Activated T-helper 2 cell treated with anti-CD3 and anti-CD28 coated beads, Interferon-gamma antibody, Interleukin-2, Interleukin-4, amounts not matched to agents 10 μg/mL and 5 μg/mL and 100 μg/mL, durations not matched to agents 14 hours and 24 hours and 36 hours (primary cell): ENCODE measurements around the gene ADRB2. TPM values are rescaled to one million over a fixed set of nuclear protein-coding genes. Genes with fewer than 3 reads are reported as not detected.

ENCODE experiments used
- DNase-seq: peaks from one replicate; pipeline ENCODE4 v3.0.0; 2021; ENCODE audit warnings: low spot score
- H3K27ac Mint-ChIP-seq: one replicate; pipeline ENCODE4 v1.8.0; 2021; ENCODE audit warnings: mixed read lengths
- H3K27me3 Mint-ChIP-seq: one replicate; pipeline ENCODE4 v1.8.0; 2021; ENCODE audit warnings: low read depth, mixed read lengths
- H3K36me3 Mint-ChIP-seq: one replicate; pipeline ENCODE4 v1.8.0; 2021; ENCODE audit warnings: low read depth, mixed read lengths
- H3K4me1 Mint-ChIP-seq: one replicate; pipeline ENCODE4 v1.8.0; 2021; ENCODE audit warnings: low read depth, mixed read lengths
- H3K4me3 Mint-ChIP-seq: one replicate; pipeline ENCODE4 v1.8.0; 2021; ENCODE audit warnings: low read depth, mild to moderate bottlenecking, moderate library complexity, mixed read lengths
- H3K9me3 Mint-ChIP-seq: one replicate; pipeline ENCODE4 v1.8.0; 2021; ENCODE audit warnings: mixed read lengths
- intact Hi-C: fragments of 100-400 bp; cut with micrococcal nuclease; formaldehyde crosslinking; loops from one replicate; pipeline ENCODE4 v1.15.1; 2023
- total RNA-seq: library from RNA; stranded (reverse); gene quantifications from 2 replicates; pipeline ENCODE4 v1.2.3, GENCODE V29; 2022

Gene ADRB2
- 0.21 and 0.30 TPM in 2 replicates for total RNA-seq

GRCh38 chr5:148826053-148826738, at the start of gene ADRB2:
Gene ADRB2 (plus strand): TSS chr5:148826611. CDS start chr5:148826832, 221 bp downstream.
- no peaks in the 10 kb centered on the region for H3K36me3 Mint-ChIP-seq
- DNase-seq, result peak; percentile 85
- H3K4me3 Mint-ChIP-seq, result peak within 1 kb of the TSS; percentile 85
- H3K9me3 Mint-ChIP-seq, result no peaks in the 10 kb centered on the region
- intact Hi-C loops, result loop anchor here (1.0 to 10.0 kb wide), 4 partner anchors 17 to 169 kb away; no protein-coding TSS in a partner anchor
- peaks cover 67% of the 10 kb centered on the region for H3K27me3 Mint-ChIP-seq
- H3K27ac Mint-ChIP-seq, result peak within 1 kb of the TSS; percentile 62
- H3K4me1 Mint-ChIP-seq, result peaks cover 18% of the 10 kb centered on the region

- Mint-ChIP-seq H3K9me3 (no peaks in the 10 kb centered on the region), H3K4me3 (no peak overlapping the region), H3K36me3 (no peaks in the 10 kb centered on the region), H3K27me3 (peaks cover 33% of the 10 kb centered on the region), H3K4me1 (peaks cover 2% of the 10 kb centered on the region), H3K27ac (no peak overlapping the region)
- intact Hi-C loops, result loop anchor here (5.0 kb wide), 1 partner anchor 41 kb away; no protein-coding TSS in a partner anchor
- no peak for DNase-seq
Measured at GRCh38 chr5:148776780-148777179, 49.6 kb upstream of the ADRB2 start.

GRCh38 chr5:148778882-148779281, 47.5 kb upstream of the ADRB2 start:
- no peak overlapping the region for H3K4me3 Mint-ChIP-seq
- H3K27me3 Mint-ChIP-seq, result peaks cover 31% of the 10 kb centered on the region
- no peak for DNase-seq
- no peak overlapping the region for H3K27ac Mint-ChIP-seq
- H3K36me3 Mint-ChIP-seq, result no peaks in the 10 kb centered on the region
- H3K4me1 Mint-ChIP-seq, result peaks cover 2% of the 10 kb centered on the region
- intact Hi-C loops, result loop anchor here (5.0 kb wide), 1 partner anchor 38 kb away; no protein-coding TSS in a partner anchor
- H3K9me3 Mint-ChIP-seq, result no peaks in the 10 kb centered on the region

GRCh38 chr5:148780711-148781110, 45.7 kb upstream of the ADRB2 start:
- no peak for DNase-seq
- H3K9me3 Mint-ChIP-seq, result no peaks in the 10 kb centered on the region
- H3K27ac Mint-ChIP-seq, result no peak overlapping the region
- peaks cover 39% of the 10 kb centered on the region for H3K27me3 Mint-ChIP-seq
- H3K4me3 Mint-ChIP-seq, result no peak overlapping the region
- intact Hi-C loops, result no loop called here
- H3K36me3 Mint-ChIP-seq, result no peaks in the 10 kb centered on the region
- H3K4me1 Mint-ChIP-seq, result peaks cover 2% of the 10 kb centered on the region

GRCh38 chr5:148781766-148782165, 44.6 kb upstream of the ADRB2 start:
- DNase-seq, result no peak

GRCh38 chr5:148785223-148785622, 41.2 kb upstream of the ADRB2 start:
- H3K36me3 Mint-ChIP-seq, result no peaks in the 10 kb centered on the region
- H3K4me3 Mint-ChIP-seq, result no peak overlapping the region
- H3K27me3 Mint-ChIP-seq, result peaks cover 38% of the 10 kb centered on the region
- intact Hi-C loops, result no loop called here
- no peaks in the 10 kb centered on the region for H3K9me3 Mint-ChIP-seq
- no peak overlapping the region for H3K27ac Mint-ChIP-seq
- H3K4me1 Mint-ChIP-seq, result peaks cover 7% of the 10 kb centered on the region
- DNase-seq, result no peak

More at GRCh38 chr5:148781766-148782165, 44.6 kb upstream of the ADRB2 start:
- intact Hi-C loops, result no loop called here
- peaks cover 39% of the 10 kb centered on the region for H3K27me3 Mint-ChIP-seq
- no peaks in the 10 kb centered on the region for H3K36me3 Mint-ChIP-seq
- H3K27ac Mint-ChIP-seq, result no peak overlapping the region
- H3K4me3 Mint-ChIP-seq, result no peak overlapping the region
- no peaks in the 10 kb centered on the region for H3K9me3 Mint-ChIP-seq
- H3K4me1 Mint-ChIP-seq, result peaks cover 5% of the 10 kb centered on the region

GRCh38 chr5:148786456-148786855, 40.0 kb upstream of the ADRB2 start:
- Mint-ChIP-seq H3K27ac (no peak overlapping the region), H3K4me3 (no peak overlapping the region), H3K36me3 (no peaks in the 10 kb centered on the region), H3K9me3 (no peaks in the 10 kb centered on the region), H3K27me3 (peaks cover 38% of the 10 kb centered on the region), H3K4me1 (peaks cover 15% of the 10 kb centered on the region)
- intact Hi-C loops, result no loop called here
- no peak for DNase-seq

- H3K4me1 Mint-ChIP-seq, result peaks cover 27% of the 10 kb centered on the region
- no peak overlapping the region for H3K27ac Mint-ChIP-seq
- peaks cover 27% of the 10 kb centered on the region for H3K27me3 Mint-ChIP-seq
- H3K4me3 Mint-ChIP-seq, result no peak overlapping the region
- H3K36me3 Mint-ChIP-seq, result no peaks in the 10 kb centered on the region
- DNase-seq, result no peak
- intact Hi-C loops, result no loop called here
- H3K9me3 Mint-ChIP-seq, result no peaks in the 10 kb centered on the region
Measured at GRCh38 chr5:148788636-148789035, 37.8 kb upstream of the ADRB2 start.

- Mint-ChIP-seq H3K4me3 (no peak overlapping the region), H3K27me3 (peaks cover 14% of the 10 kb centered on the region), H3K4me1 (peaks cover 34% of the 10 kb centered on the region), H3K36me3 (no peaks in the 10 kb centered on the region), H3K9me3 (no peaks in the 10 kb centered on the region), H3K27ac (no peak overlapping the region)
- intact Hi-C loops, result loop anchor here (1.0 to 5.0 kb wide), 5 partner anchors 10 to 557 kb away; partner anchors contain the start of genes ADRB2 and GRPEL2
- DNase-seq, result no peak
Measured at GRCh38 chr5:148790545-148791333, 35.7 kb upstream of the ADRB2 start.

- no peaks in the 10 kb centered on the region for H3K36me3 Mint-ChIP-seq
- peaks cover 34% of the 10 kb centered on the region for H3K4me1 Mint-ChIP-seq
- peaks cover 16% of the 10 kb centered on the region for H3K27me3 Mint-ChIP-seq
- no peak overlapping the region for H3K4me3 Mint-ChIP-seq
- no peaks in the 10 kb centered on the region for H3K9me3 Mint-ChIP-seq
- intact Hi-C loops, result loop anchor here (1.0 to 5.0 kb wide), 5 partner anchors 9 to 556 kb away; partner anchors contain the start of genes ADRB2 and GRPEL2
- no peak overlapping the region for H3K27ac Mint-ChIP-seq
- DNase-seq, result no peak
Measured at GRCh38 chr5:148791334-148791667, 35.1 kb upstream of the ADRB2 start.

GRCh38 chr5:148791696-148792095, 34.7 kb upstream of the ADRB2 start:
- DNase-seq, result no peak
- peaks cover 13% of the 10 kb centered on the region for H3K27me3 Mint-ChIP-seq
- H3K4me1 Mint-ChIP-seq, result peaks cover 32% of the 10 kb centered on the region
- no peaks in the 10 kb centered on the region for H3K9me3 Mint-ChIP-seq
- H3K36me3 Mint-ChIP-seq, result no peaks in the 10 kb centered on the region
- intact Hi-C loops, result loop anchor here (1.0 to 5.0 kb wide), 5 partner anchors 9 to 556 kb away; partner anchors contain the start of genes ADRB2 and GRPEL2
- no peak overlapping the region for H3K27ac Mint-ChIP-seq
- no peak overlapping the region for H3K4me3 Mint-ChIP-seq

GRCh38 chr5:148792744-148793143, 33.7 kb upstream of the ADRB2 start:
- DNase-seq, result no peak
- Mint-ChIP-seq H3K9me3 (no peaks in the 10 kb centered on the region), H3K4me1 (peaks cover 30% of the 10 kb centered on the region), H3K4me3 (no peak overlapping the region), H3K36me3 (no peaks in the 10 kb centered on the region), H3K27me3 (peaks cover 12% of the 10 kb centered on the region), H3K27ac (no peak overlapping the region)
- intact Hi-C loops, result loop anchor here (5.0 kb wide), 1 partner anchor 555 kb away; the partner anchor contains the start of gene GRPEL2

- H3K36me3 Mint-ChIP-seq, result no peaks in the 10 kb centered on the region
- peaks cover 30% of the 10 kb centered on the region for H3K4me1 Mint-ChIP-seq
- peaks cover 11% of the 10 kb centered on the region for H3K27me3 Mint-ChIP-seq
- no peak overlapping the region for H3K4me3 Mint-ChIP-seq
- no peaks in the 10 kb centered on the region for H3K9me3 Mint-ChIP-seq
- no peak for DNase-seq
- H3K27ac Mint-ChIP-seq, result no peak overlapping the region
- intact Hi-C loops, result loop anchor here (5.0 kb wide), 1 partner anchor 554 kb away; the partner anchor contains the start of gene GRPEL2
Measured at GRCh38 chr5:148793261-148793660, 33.1 kb upstream of the ADRB2 start.
